ENCODE results near the gene ARHGAP24. TPM values are rescaled to one million over a fixed set of nuclear protein-coding genes. Genes with fewer than 3 reads are reported as not detected.

ARHGAP24 gene
- total RNA-seq, 2 experiments from 2014 or later, result not detected

- DNase-seq (no peak), ATAC-seq (no peak)
- no peaks in the 10 kb centered on the region for H3K4me1 Mint-ChIP-seq
- intact Hi-C loops (cut with DNase I, micrococcal nuclease), result no loop called here
- no peak overlapping the region for H3K27ac Mint-ChIP-seq
- H3K36me3 Mint-ChIP-seq (ENCODE audit: low read depth), result no peaks in the 10 kb centered on the region
- H3K9me3 Mint-ChIP-seq (ENCODE audit: low read depth), result no peaks in the 10 kb centered on the region
- no peak overlapping the region for H3K4me3 Mint-ChIP-seq
- CTCF ChIA-PET, result no interaction called here
- no peaks in the 10 kb centered on the region for H3K27me3 Mint-ChIP-seq
- POLR2A ChIA-PET, result no interaction called here
Measured at GRCh38 chr4:85600501-85600900, 125.6 kb downstream of the ARHGAP24 start.

- ATAC-seq (no peak), DNase-seq (no peak)
- Mint-ChIP-seq H3K4me1 (no peaks in the 10 kb centered on the region), H3K27me3 (no peaks in the 10 kb centered on the region), H3K4me3 (no peak overlapping the region), H3K36me3 (ENCODE audit: low read depth) (no peaks in the 10 kb centered on the region), H3K9me3 (ENCODE audit: low read depth) (no peaks in the 10 kb centered on the region), H3K27ac (no peak overlapping the region)
- intact Hi-C loops (cut with DNase I, micrococcal nuclease), result no loop called here
- ChIA-PET POLR2A (no interaction called here), CTCF (no interaction called here)
Measured at GRCh38 chr4:85603437-85604336, 128.7 kb downstream of the ARHGAP24 start.

GRCh38 chr4:85606505-85606904 lies 131.6 kb downstream of the ARHGAP24 start:
- H3K4me1 Mint-ChIP-seq, result peaks cover 3% of the 10 kb centered on the region
- ChIA-PET POLR2A (no interaction called here), CTCF (interaction anchor here (0.5 to 0.6 kb wide), 2 partner anchors 17 to 138 kb away, joined by 3 read pairs; no protein-coding TSS in a partner anchor)
- intact Hi-C loops (cut with DNase I, micrococcal nuclease), result no loop called here
- no peaks in the 10 kb centered on the region for H3K9me3 Mint-ChIP-seq (ENCODE audit: low read depth)
- ATAC-seq (no peak), DNase-seq (no peak)
- no peak overlapping the region for H3K27ac Mint-ChIP-seq
- no peaks in the 10 kb centered on the region for H3K27me3 Mint-ChIP-seq
- H3K4me3 Mint-ChIP-seq, result no peak overlapping the region
- no peaks in the 10 kb centered on the region for H3K36me3 Mint-ChIP-seq (ENCODE audit: low read depth)

- H3K4me3 Mint-ChIP-seq, result no peak overlapping the region
- POLR2A ChIA-PET, result no interaction called here
- H3K9me3 Mint-ChIP-seq (ENCODE audit: low read depth), result no peaks in the 10 kb centered on the region
- no peak for ATAC-seq
- no peak for DNase-seq
- no peaks in the 10 kb centered on the region for H3K36me3 Mint-ChIP-seq (ENCODE audit: low read depth)
- H3K27ac Mint-ChIP-seq, result no peak overlapping the region
- peaks cover 3% of the 10 kb centered on the region for H3K4me1 Mint-ChIP-seq
- CTCF ChIA-PET, result no interaction called here
- H3K27me3 Mint-ChIP-seq, result no peaks in the 10 kb centered on the region
- intact Hi-C loops (cut with DNase I, micrococcal nuclease), result no loop called here
Measured at GRCh38 chr4:85607624-85608023, 132.7 kb downstream of the ARHGAP24 start.

- no peaks in the 10 kb centered on the region for H3K9me3 Mint-ChIP-seq (ENCODE audit: low read depth)
- ChIA-PET POLR2A (no interaction called here), CTCF (no interaction called here)
- intact Hi-C loops (cut with DNase I, micrococcal nuclease), result no loop called here
- ATAC-seq, result peak; percentile 88
- peak overlapping the region; percentile 11 for H3K27ac Mint-ChIP-seq
- H3K36me3 Mint-ChIP-seq (ENCODE audit: low read depth), result no peaks in the 10 kb centered on the region
- peaks cover 3% of the 10 kb centered on the region for H3K4me1 Mint-ChIP-seq
- H3K27me3 Mint-ChIP-seq, result no peaks in the 10 kb centered on the region
- DNase-seq, result peak; percentile 30
- no peak overlapping the region for H3K4me3 Mint-ChIP-seq
Measured at GRCh38 chr4:85610450-85610849, 135.5 kb downstream of the ARHGAP24 start.

- Mint-ChIP-seq H3K27ac (no peak overlapping the region), H3K4me3 (no peak overlapping the region), H3K4me1 (peaks cover 3% of the 10 kb centered on the region), H3K36me3 (ENCODE audit: low read depth) (no peaks in the 10 kb centered on the region), H3K9me3 (ENCODE audit: low read depth) (no peaks in the 10 kb centered on the region), H3K27me3 (no peaks in the 10 kb centered on the region)
- ATAC-seq (no peak), DNase-seq (no peak)
- ChIA-PET CTCF (no interaction called here), POLR2A (no interaction called here)
- intact Hi-C loops (cut with DNase I, micrococcal nuclease), result no loop called here
Measured at GRCh38 chr4:85611661-85612060, 136.7 kb downstream of the ARHGAP24 start.

GRCh38 chr4:85613901-85614300 lies 139.0 kb downstream of the ARHGAP24 start:
- no peak overlapping the region for H3K4me3 Mint-ChIP-seq
- intact Hi-C loops (cut with DNase I, micrococcal nuclease), result no loop called here
- H3K27me3 Mint-ChIP-seq, result no peaks in the 10 kb centered on the region
- H3K36me3 Mint-ChIP-seq (ENCODE audit: low read depth), result no peaks in the 10 kb centered on the region
- ATAC-seq (no peak), DNase-seq (no peak)
- CTCF ChIA-PET, result no interaction called here
- H3K4me1 Mint-ChIP-seq, result peaks cover 3% of the 10 kb centered on the region
- POLR2A ChIA-PET, result no interaction called here
- no peak overlapping the region for H3K27ac Mint-ChIP-seq
- no peaks in the 10 kb centered on the region for H3K9me3 Mint-ChIP-seq (ENCODE audit: low read depth)

- ATAC-seq, result no peak
- POLR2A ChIA-PET, result no interaction called here
- H3K27ac Mint-ChIP-seq, result no peak overlapping the region
- H3K27me3 Mint-ChIP-seq, result no peaks in the 10 kb centered on the region
- DNase-seq, result no peak
- intact Hi-C loops (cut with DNase I, micrococcal nuclease), result no loop called here
- CTCF ChIA-PET, result interaction anchor here (0.9 kb wide), 1 partner anchor 163 kb away, joined by 3 read pairs; no protein-coding TSS in a partner anchor
- H3K36me3 Mint-ChIP-seq (ENCODE audit: low read depth), result no peaks in the 10 kb centered on the region
- H3K9me3 Mint-ChIP-seq (ENCODE audit: low read depth), result no peaks in the 10 kb centered on the region
- H3K4me1 Mint-ChIP-seq, result no peaks in the 10 kb centered on the region
- H3K4me3 Mint-ChIP-seq, result no peak overlapping the region
Measured at GRCh38 chr4:85615952-85616351, 141.0 kb downstream of the ARHGAP24 start.

- Mint-ChIP-seq H3K4me3 (no peak overlapping the region), H3K27me3 (no peaks in the 10 kb centered on the region), H3K4me1 (no peaks in the 10 kb centered on the region), H3K27ac (no peak overlapping the region), H3K9me3 (ENCODE audit: low read depth) (no peaks in the 10 kb centered on the region), H3K36me3 (ENCODE audit: low read depth) (no peaks in the 10 kb centered on the region)
- intact Hi-C loops (cut with DNase I, micrococcal nuclease), result no loop called here
- ChIA-PET CTCF (no interaction called here), POLR2A (no interaction called here)
- DNase-seq (no peak), ATAC-seq (no peak)
Measured at GRCh38 chr4:85617202-85617601, 142.3 kb downstream of the ARHGAP24 start.

- intact Hi-C loops (cut with DNase I, micrococcal nuclease), result no loop called here
- POLR2A ChIA-PET, result no interaction called here
- no peaks in the 10 kb centered on the region for H3K36me3 Mint-ChIP-seq (ENCODE audit: low read depth)
- no peaks in the 10 kb centered on the region for H3K4me1 Mint-ChIP-seq
- H3K4me3 Mint-ChIP-seq, result no peak overlapping the region
- no peak overlapping the region for H3K27ac Mint-ChIP-seq
- no peaks in the 10 kb centered on the region for H3K27me3 Mint-ChIP-seq
- peaks cover 7% of the 10 kb centered on the region for H3K9me3 Mint-ChIP-seq (ENCODE audit: low read depth)
- ATAC-seq, result no peak
- CTCF ChIA-PET, result no interaction called here
- DNase-seq, result no peak
Measured at GRCh38 chr4:85632981-85633380, 158.0 kb downstream of the ARHGAP24 start.

GRCh38 chr4:85637778-85638177 lies 162.8 kb downstream of the ARHGAP24 start:
- Mint-ChIP-seq H3K4me1 (no peaks in the 10 kb centered on the region), H3K27me3 (no peaks in the 10 kb centered on the region), H3K36me3 (ENCODE audit: low read depth) (no peaks in the 10 kb centered on the region), H3K9me3 (ENCODE audit: low read depth) (no peaks in the 10 kb centered on the region), H3K27ac (no peak overlapping the region), H3K4me3 (no peak overlapping the region)
- ATAC-seq, result no peak
- ChIA-PET POLR2A (no interaction called here), CTCF (no interaction called here)
- intact Hi-C loops (cut with DNase I, micrococcal nuclease), result no loop called here
- DNase-seq, result no peak

- Mint-ChIP-seq H3K4me1 (no peaks in the 10 kb centered on the region), H3K27ac (no peak overlapping the region), H3K4me3 (no peak overlapping the region), H3K36me3 (ENCODE audit: low read depth) (no peaks in the 10 kb centered on the region), H3K9me3 (ENCODE audit: low read depth) (no peaks in the 10 kb centered on the region), H3K27me3 (no peaks in the 10 kb centered on the region)
- POLR2A ChIA-PET, result no interaction called here
- DNase-seq (no peak), ATAC-seq (no peak)
- CTCF ChIA-PET, result no interaction called here
- intact Hi-C loops (cut with DNase I, micrococcal nuclease), result no loop called here
Measured at GRCh38 chr4:85639946-85640345, 165.0 kb downstream of the ARHGAP24 start.

All from activated CD4-positive, alpha-beta T cell treated with anti-CD3 and anti-CD28 coated beads for 36 hours (primary cell).